ENCODE measurements around the gene CMSS1. TPM values are rescaled to one million over a fixed set of nuclear protein-coding genes. Genes with fewer than 3 reads are reported as not detected.

CMSS1 gene
- total RNA-seq, 1 donor from 2014 or later = 56.3 TPM

GRCh38 chr3:99850608-99851007 lies 32.9 kb downstream of the CMSS1 start:
- Histone ChIP-seq H4K20me1 (ENCODE audit: low read depth) (no peaks in the 10 kb centered on the region), H3K27ac (no peak overlapping the region), H3K9me3 (ENCODE audit: low read depth) (no peaks in the 10 kb centered on the region), H3K4me1 (peaks cover 15% of the 10 kb centered on the region), H3K79me2 (ENCODE audit: low read depth) (peaks cover 39% of the 10 kb centered on the region), H3K9ac (no peak overlapping the region), H3K27me3 (no peaks in the 10 kb centered on the region), H3K4me3 (no peak overlapping the region), H3K4me2 (peak overlapping the region; percentile 25), H2AFZ (replicated peaks) (no peak overlapping the region), H3F3A (ENCODE audit: low read depth) (peaks cover 4% of the 10 kb centered on the region), H3K36me3 (no peaks in the 10 kb centered on the region)
- Mint-ChIP-seq H3K4me3 (no peak overlapping the region), H3K36me3 (no peaks in the 10 kb centered on the region), H3K4me1 (no peaks in the 10 kb centered on the region), H3K27ac (no peak overlapping the region), H3K27me3 (ENCODE audit: insufficient read depth, low read depth) (no peaks in the 10 kb centered on the region), H3K9me3 (no peaks in the 10 kb centered on the region)
- DNase-seq (ENCODE audit: low spot score) = no peak
- TF ChIP-seq EZH2 (IDR thresholded peaks at IDR 0.05) (no peak), EZH2phosphoT487 (IDR thresholded peaks at IDR 0.05) (no peak), CTCF (IDR thresholded peaks at IDR 0.05) (no peak)

GRCh38 chr3:99851955-99852354 lies 34.3 kb downstream of the CMSS1 start:
- H2AFZ ChIP-seq (replicated peaks) = no peak overlapping the region
- Mint-ChIP-seq H3K27ac (no peak overlapping the region), H3K4me3 (no peak overlapping the region), H3K27me3 (ENCODE audit: insufficient read depth, low read depth) (no peaks in the 10 kb centered on the region), H3K36me3 (no peaks in the 10 kb centered on the region), H3K4me1 (no peaks in the 10 kb centered on the region), H3K9me3 (no peaks in the 10 kb centered on the region)
- H4K20me1 ChIP-seq (ENCODE audit: low read depth) = no peaks in the 10 kb centered on the region
- H3K4me2 ChIP-seq = no peak overlapping the region
- peaks cover 15% of the 10 kb centered on the region for H3K4me1 ChIP-seq
- H3K27ac ChIP-seq = no peak overlapping the region
- H3K79me2 ChIP-seq (ENCODE audit: low read depth) = peaks cover 33% of the 10 kb centered on the region
- no peak for TF ChIP-seq EZH2 (IDR thresholded peaks at IDR 0.05)
- TF ChIP-seq CTCF (IDR thresholded peaks at IDR 0.05) = no peak
- no peak for TF ChIP-seq EZH2phosphoT487 (IDR thresholded peaks at IDR 0.05)
- H3K9ac ChIP-seq = no peak overlapping the region
- H3K36me3 ChIP-seq = no peaks in the 10 kb centered on the region
- H3F3A ChIP-seq (ENCODE audit: low read depth) = peaks cover 4% of the 10 kb centered on the region
- DNase-seq (ENCODE audit: low spot score) = no peak
- no peak overlapping the region for H3K4me3 ChIP-seq
- no peaks in the 10 kb centered on the region for H3K9me3 ChIP-seq (ENCODE audit: low read depth)
- H3K27me3 ChIP-seq = no peaks in the 10 kb centered on the region

GRCh38 chr3:99852851-99853250 lies 35.2 kb downstream of the CMSS1 start:
- Histone ChIP-seq H3K27ac (no peak overlapping the region), H3K4me2 (no peak overlapping the region)
- no peak overlapping the region for H3K27ac Mint-ChIP-seq

More at GRCh38 chr3:99852851-99853250, 35.2 kb downstream of the CMSS1 start:
- H3K27me3 ChIP-seq = no peaks in the 10 kb centered on the region
- H3K9ac ChIP-seq = no peak overlapping the region
- no peak for TF ChIP-seq EZH2 (IDR thresholded peaks at IDR 0.05)
- TF ChIP-seq EZH2phosphoT487 (IDR thresholded peaks at IDR 0.05) = no peak
- TF ChIP-seq CTCF (IDR thresholded peaks at IDR 0.05) = no peak
- H2AFZ ChIP-seq (replicated peaks) = no peak overlapping the region
- H3K9me3 ChIP-seq (ENCODE audit: low read depth) = no peaks in the 10 kb centered on the region
- Mint-ChIP-seq H3K4me1 (no peaks in the 10 kb centered on the region), H3K4me3 (no peak overlapping the region), H3K27me3 (ENCODE audit: insufficient read depth, low read depth) (no peaks in the 10 kb centered on the region), H3K36me3 (no peaks in the 10 kb centered on the region), H3K9me3 (no peaks in the 10 kb centered on the region)
- H3K79me2 ChIP-seq (ENCODE audit: low read depth) = peaks cover 33% of the 10 kb centered on the region
- H3K36me3 ChIP-seq = no peaks in the 10 kb centered on the region
- H3K4me1 ChIP-seq = peaks cover 15% of the 10 kb centered on the region
- no peak overlapping the region for H3K4me3 ChIP-seq
- H4K20me1 ChIP-seq (ENCODE audit: low read depth) = no peaks in the 10 kb centered on the region
- no peak for DNase-seq (ENCODE audit: low spot score)
- H3F3A ChIP-seq (ENCODE audit: low read depth) = peaks cover 4% of the 10 kb centered on the region

Data from neural progenitor cell (in vitro differentiated cells).